Keratinocyte (primary cell): ENCODE data around the gene ZNF438.

Source experiments
- CTCF ChIP-seq, 3 experiments: IDR thresholded peaks in 1 of 3; conservative IDR thresholded peaks in 1 of 3; optimal IDR thresholded peaks in 1 of 3; 2 replicates in 2 of 3; 3 replicates in 1 of 3; pipeline versions ENCODE3 to v1.5.1; 2011; ENCODE audit warnings: low read length in 3 of 3, mild to moderate bottlenecking in 3 of 3, moderate library complexity in 2 of 3, control low read depth in 1 of 3, inconsistent platforms in 1 of 3; ENCODE audit not compliant: insufficient read depth in 2 of 3; ENCODE audit errors: extremely low read depth in 1 of 3
- EZH2 ChIP-seq: IDR thresholded peaks from one replicate; pipeline ENCODE4 v1.6.1; 2012; ENCODE audit warnings: inconsistent platforms, mild to moderate bottlenecking, low read length, moderate library complexity

GRCh38 chr10:30887839-30888238 lies 143.8 kb downstream of the ZNF438 start:
- TF ChIP-seq CTCF (optimal IDR thresholded peaks at IDR 0.05 in 1 of 3, IDR thresholded peaks at IDR 0.05 in 1 of 3, conservative IDR thresholded peaks at IDR 0.05 in 1 of 3; ENCODE audit: extremely low read depth in 1 of 3, insufficient read depth in 2 of 3, low read length in 3 of 3) (no peak), EZH2 (no peak)
